ENCODE data around the gene GNPNAT1. TPM values are rescaled to one million over a fixed set of nuclear protein-coding genes. Genes with fewer than 3 reads are reported as not detected.
A peak's percentile ranks its signal among the peaks of the same experiment; 100 is the strongest.

The GNPNAT1 gene
- total and polyA plus RNA-seq, 2 donors (not counting 1 experiment from before 2014, with no cell fraction given), result 2.1 to 7.8 TPM

DNA sequence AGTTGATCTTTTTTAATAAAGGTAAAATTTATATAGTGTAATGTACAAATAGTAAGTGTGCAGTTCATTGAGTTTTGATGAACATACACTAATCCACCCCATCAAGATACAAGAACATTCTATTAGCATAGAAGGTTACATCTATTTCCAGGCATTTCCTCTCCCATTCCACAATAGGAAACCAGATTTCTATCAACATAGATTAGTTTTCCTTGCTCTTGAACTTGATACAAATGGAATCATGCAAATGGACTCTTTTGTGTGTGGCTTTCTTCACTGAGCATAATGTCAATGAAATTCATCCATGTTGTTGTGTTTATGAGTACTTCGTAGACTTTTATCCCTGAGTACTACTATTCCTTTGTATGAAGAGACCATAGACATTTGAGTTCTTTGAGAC, 50.7 kb downstream of the GNPNAT1 start:
- Histone ChIP-seq H4K20me1 (ENCODE audit: control insufficient read depth, insufficient read depth, low read length, poor library complexity, severe bottlenecking) (peaks cover 6% of the 10 kb centered on the region), H3K4me3 (ENCODE audit: control extremely low read depth in 1 of 5, extremely low read depth in 1 of 5, insufficient read depth in 1 of 5, low read depth in 2 of 5, low read length in 4 of 5) (no peak overlapping the region), H3K36me3 (replicated peaks in 1 of 2; ENCODE audit: control extremely low read depth in 1 of 2, control insufficient read depth in 1 of 2, extremely low read depth in 1 of 2, insufficient read depth in 2 of 2, low read length in 1 of 2) (peaks cover 3 to 4% of the 10 kb centered on the region in 2 experiments), H3K27ac (ENCODE audit: low read length in 2 of 2) (no peak overlapping the region), H3K4me2 (replicated peaks; ENCODE audit: low read depth, low read length, poor library complexity, severe bottlenecking) (no peak overlapping the region), H3K4me1 (ENCODE audit: control insufficient read depth in 2 of 2, insufficient read depth in 2 of 2, low read length in 2 of 2) (peaks cover 22 to 30% of the 10 kb centered on the region in 2 donors), H2AFZ (ENCODE audit: insufficient read depth, low read depth, low read length, poor library complexity, severe bottlenecking) (no peak overlapping the region), H3K9me3 (ENCODE audit: control extremely low read depth in 1 of 3, control insufficient read depth in 2 of 3, insufficient read depth in 1 of 3, low read length in 2 of 3) (no peaks in the 10 kb centered on the region), H3K79me2 (ENCODE audit: control insufficient read depth, insufficient read depth, low read length) (peaks cover 97% of the 10 kb centered on the region), H3K27me3 (replicated peaks in 1 of 4; ENCODE audit: control extremely low read depth in 1 of 4, control insufficient read depth in 3 of 4, insufficient read depth in 4 of 4, low read length in 3 of 4) (no peaks in the 10 kb centered on the region), H3K9ac (ENCODE audit: low read length) (no peak overlapping the region)
- Mint-ChIP-seq H3K4me1 (peaks cover 46% of the 10 kb centered on the region), H3K4me3 (no peak overlapping the region), H3K27me3 (no peaks in the 10 kb centered on the region), H3K27ac (peak overlapping the region; percentile 32), H3K9me3 (ENCODE audit: insufficient read depth) (no peaks in the 10 kb centered on the region)
- ChIA-PET POLR2A (interaction anchor here (2.4 kb wide), 1 partner anchor 11 kb away, joined by 7 read pairs; the partner anchor contains the start of gene STYX), CTCF (interaction anchor here (3.8 kb wide), 1 partner anchor 10 kb away, joined by 17 read pairs; the partner anchor contains the start of gene STYX)
- WGBS (ENCODE audit: insufficient coverage), result no CpG with 5 or more reads among the region's 1 CpG
- TF ChIP-seq EZH2 (IDR thresholded peaks at IDR 0.05; ENCODE audit: borderline replicate concordance, insufficient read depth, low read depth, low read length, poor library complexity, severe bottlenecking), result no peak
- intact Hi-C loops (cut with micrococcal nuclease), result no loop called here
- DNase-seq (no peak), ATAC-seq (ENCODE audit: low read depth) (no peak)

DNA sequence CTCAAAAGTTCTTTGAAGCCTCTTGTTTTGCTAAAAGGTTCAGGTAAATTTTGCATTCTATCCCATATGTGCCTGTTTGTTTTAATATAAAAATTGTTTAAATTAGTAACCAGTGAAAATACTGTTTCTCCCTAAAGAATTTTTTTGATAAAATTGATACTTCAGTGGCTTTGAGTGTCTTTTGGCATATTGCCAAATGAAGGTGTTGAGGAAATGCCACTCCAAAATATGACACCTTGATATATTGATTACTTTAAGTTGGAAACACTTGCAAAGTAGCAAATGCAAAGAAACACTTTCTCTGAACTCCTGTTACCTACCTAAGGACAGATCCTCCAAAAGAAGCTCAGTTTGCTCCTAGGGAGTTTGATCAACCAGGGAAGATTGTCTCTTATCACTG, 53.0 kb downstream of the GNPNAT1 start:
- peaks cover 97% of the 10 kb centered on the region for H3K79me2 ChIP-seq (ENCODE audit: control insufficient read depth, insufficient read depth, low read length)
- ChIA-PET CTCF (no interaction called here), POLR2A (no interaction called here)
- peaks cover 56% of the 10 kb centered on the region for H3K4me1 Mint-ChIP-seq
- no peak overlapping the region for H3K4me3 ChIP-seq (ENCODE audit: control extremely low read depth in 1 of 5, extremely low read depth in 1 of 5, insufficient read depth in 1 of 5, low read depth in 2 of 5, low read length in 4 of 5)
- H3K36me3 ChIP-seq (replicated peaks in 1 of 2; ENCODE audit: control extremely low read depth in 1 of 2, control insufficient read depth in 1 of 2, extremely low read depth in 1 of 2, insufficient read depth in 2 of 2, low read length in 1 of 2), result peaks cover 5 to 11% of the 10 kb centered on the region in 2 experiments
- no peaks in the 10 kb centered on the region for H3K9me3 ChIP-seq (ENCODE audit: control extremely low read depth in 1 of 3, control insufficient read depth in 2 of 3, insufficient read depth in 1 of 3, low read length in 2 of 3)
- no peak overlapping the region for H2AFZ ChIP-seq (ENCODE audit: insufficient read depth, low read depth, low read length, poor library complexity, severe bottlenecking)
- no peaks in the 10 kb centered on the region for H3K27me3 Mint-ChIP-seq
- DNase-seq, result no peak
- no peak for ATAC-seq (ENCODE audit: low read depth)
- H3K9me3 Mint-ChIP-seq (ENCODE audit: insufficient read depth), result no peaks in the 10 kb centered on the region
- no peak overlapping the region for H3K4me3 Mint-ChIP-seq
- no peak overlapping the region for H3K4me2 ChIP-seq (replicated peaks; ENCODE audit: low read depth, low read length, poor library complexity, severe bottlenecking)
- no peak overlapping the region for H3K9ac ChIP-seq (ENCODE audit: low read length)
- TF ChIP-seq, protein P1, sequence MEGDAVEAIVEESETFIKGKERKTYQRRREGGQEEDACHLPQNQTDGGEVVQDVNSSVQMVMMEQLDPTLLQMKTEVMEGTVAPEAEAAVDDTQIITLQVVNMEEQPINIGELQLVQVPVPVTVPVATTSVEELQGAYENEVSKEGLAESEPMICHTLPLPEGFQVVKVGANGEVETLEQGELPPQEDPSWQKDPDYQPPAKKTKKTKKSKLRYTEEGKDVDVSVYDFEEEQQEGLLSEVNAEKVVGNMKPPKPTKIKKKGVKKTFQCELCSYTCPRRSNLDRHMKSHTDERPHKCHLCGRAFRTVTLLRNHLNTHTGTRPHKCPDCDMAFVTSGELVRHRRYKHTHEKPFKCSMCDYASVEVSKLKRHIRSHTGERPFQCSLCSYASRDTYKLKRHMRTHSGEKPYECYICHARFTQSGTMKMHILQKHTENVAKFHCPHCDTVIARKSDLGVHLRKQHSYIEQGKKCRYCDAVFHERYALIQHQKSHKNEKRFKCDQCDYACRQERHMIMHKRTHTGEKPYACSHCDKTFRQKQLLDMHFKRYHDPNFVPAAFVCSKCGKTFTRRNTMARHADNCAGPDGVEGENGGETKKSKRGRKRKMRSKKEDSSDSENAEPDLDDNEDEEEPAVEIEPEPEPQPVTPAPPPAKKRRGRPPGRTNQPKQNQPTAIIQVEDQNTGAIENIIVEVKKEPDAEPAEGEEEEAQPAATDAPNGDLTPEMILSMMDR (IDR thresholded peaks at IDR 0.05), result no peak
- no peak for TF ChIP-seq EZH2 (IDR thresholded peaks at IDR 0.05; ENCODE audit: borderline replicate concordance, insufficient read depth, low read depth, low read length, poor library complexity, severe bottlenecking)
- peaks cover 22 to 31% of the 10 kb centered on the region in 2 donors for H3K4me1 ChIP-seq (ENCODE audit: control insufficient read depth in 2 of 2, insufficient read depth in 2 of 2, low read length in 2 of 2)
- no peaks in the 10 kb centered on the region for H3K27me3 ChIP-seq (replicated peaks in 1 of 4; ENCODE audit: control extremely low read depth in 1 of 4, control insufficient read depth in 3 of 4, insufficient read depth in 4 of 4, low read length in 3 of 4)
- H4K20me1 ChIP-seq (ENCODE audit: control insufficient read depth, insufficient read depth, low read length, poor library complexity, severe bottlenecking), result peaks cover 6% of the 10 kb centered on the region
- H3K27ac ChIP-seq (ENCODE audit: low read length in 2 of 2), result peak overlapping the region in 1 of 2 donors; percentile 30
- intact Hi-C loops (cut with micrococcal nuclease), result no loop called here
- no peak overlapping the region for H3K27ac Mint-ChIP-seq

Measured in B cell (primary cell).